ENCODE results near the gene TAS2R19. TPM values are rescaled to one million over a fixed set of nuclear protein-coding genes. Genes with fewer than 3 reads are reported as not detected.
"Not testable (repeated sequence)": the region's sequence is repeated elsewhere in the genome, so short reads cannot be mapped to it uniquely, and the experiment has no call there.

The TAS2R19 gene
- total and polyA plus RNA-seq, 4 donors = 0.72 to 9.1 (median 5.9) TPM; not detected in 1

GRCh38 chr12:11049806-11050531 lies 27.5 kb upstream of the TAS2R19 start:
- H3K9me3 ChIP-seq (ENCODE audit: control insufficient read depth, low read length); H3K27ac ChIP-seq (ENCODE audit: low read depth in 1 of 2, low read length in 2 of 2); H3K4me3 ChIP-seq (ENCODE audit: low read length in 2 of 2); intact Hi-C loops (cut with DNase I); H3K36me3 ChIP-seq (ENCODE audit: control insufficient read depth in 1 of 2, insufficient read depth in 2 of 2, low read length in 1 of 2); DNase-seq; H3K4me1 ChIP-seq (ENCODE audit: control insufficient read depth in 1 of 2, insufficient read depth in 2 of 2, low read length in 2 of 2); ATAC-seq (ENCODE audit: low FRiP score); H3K27me3 ChIP-seq (ENCODE audit: control insufficient read depth in 1 of 2, insufficient read depth in 2 of 2, low read length in 1 of 2): not testable (repeated sequence)
- WGBS, 2 donors = 92 to 93% methylated on average over 7 of the region's 7 CpGs

GRCh38 chr12:11041366-11041765 lies 18.9 kb upstream of the TAS2R19 start:
- H3K27me3 ChIP-seq (ENCODE audit: control insufficient read depth in 1 of 2, insufficient read depth in 2 of 2, low read length in 1 of 2); H3K36me3 ChIP-seq (ENCODE audit: control insufficient read depth in 1 of 2, insufficient read depth in 2 of 2, low read length in 1 of 2); ATAC-seq (ENCODE audit: low FRiP score); H3K27ac ChIP-seq (ENCODE audit: low read depth in 1 of 2, low read length in 2 of 2); H3K4me1 ChIP-seq (ENCODE audit: control insufficient read depth in 1 of 2, insufficient read depth in 2 of 2, low read length in 2 of 2); H3K9me3 ChIP-seq (ENCODE audit: control insufficient read depth, low read length); H3K4me3 ChIP-seq (ENCODE audit: low read length in 2 of 2); intact Hi-C loops (cut with DNase I); DNase-seq: not testable (repeated sequence)
- 62 to 96% methylated on average over 2 of the region's 2 CpGs for WGBS, 2 donors

- Histone ChIP-seq H3K9me3 (ENCODE audit: control insufficient read depth, low read length) (no peaks in the 10 kb centered on the region), H3K27me3 (ENCODE audit: control insufficient read depth in 1 of 2, insufficient read depth in 2 of 2, low read length in 1 of 2) (no peaks in the 10 kb centered on the region), H3K4me1 (ENCODE audit: control insufficient read depth in 1 of 2, insufficient read depth in 2 of 2, low read length in 2 of 2) (no peaks in the 10 kb centered on the region), H3K4me3 (ENCODE audit: low read length in 2 of 2) (no peak overlapping the region), H3K27ac (ENCODE audit: low read depth in 1 of 2, low read length in 2 of 2) (no peak overlapping the region), H3K36me3 (ENCODE audit: control insufficient read depth in 1 of 2, insufficient read depth in 2 of 2, low read length in 1 of 2) (no peaks in the 10 kb centered on the region)
- DNase-seq (no peak), ATAC-seq (ENCODE audit: low FRiP score) (no peak)
- intact Hi-C loops (cut with DNase I) = no loop called here
- WGBS, 2 donors = 88 to 100% methylated on average over 1 of the region's 1 CpG
Measured at GRCh38 chr12:11040162-11040561, 17.7 kb upstream of the TAS2R19 start.

- no peak for DNase-seq
- Histone ChIP-seq H3K4me1 (ENCODE audit: control insufficient read depth in 1 of 2, insufficient read depth in 2 of 2, low read length in 2 of 2) (no peaks in the 10 kb centered on the region), H3K36me3 (ENCODE audit: control insufficient read depth in 1 of 2, insufficient read depth in 2 of 2, low read length in 1 of 2) (no peaks in the 10 kb centered on the region), H3K4me3 (ENCODE audit: low read length in 2 of 2) (no peak overlapping the region), H3K27me3 (ENCODE audit: control insufficient read depth in 1 of 2, insufficient read depth in 2 of 2, low read length in 1 of 2) (no peaks in the 10 kb centered on the region), H3K27ac (ENCODE audit: low read depth in 1 of 2, low read length in 2 of 2) (no peak overlapping the region), H3K9me3 (ENCODE audit: control insufficient read depth, low read length) (no peaks in the 10 kb centered on the region)
- intact Hi-C loops (cut with DNase I) = no loop called here
- ATAC-seq (ENCODE audit: low FRiP score) = no peak
- WGBS, 2 donors = 74 to 90% methylated on average over 3 of the region's 3 CpGs
Measured at GRCh38 chr12:11039171-11039570, 16.8 kb upstream of the TAS2R19 start.

- ATAC-seq (ENCODE audit: low FRiP score); H3K27ac ChIP-seq (ENCODE audit: low read depth in 1 of 2, low read length in 2 of 2); H3K4me3 ChIP-seq (ENCODE audit: low read length in 2 of 2); H3K36me3 ChIP-seq (ENCODE audit: control insufficient read depth in 1 of 2, insufficient read depth in 2 of 2, low read length in 1 of 2); DNase-seq; H3K4me1 ChIP-seq (ENCODE audit: control insufficient read depth in 1 of 2, insufficient read depth in 2 of 2, low read length in 2 of 2); H3K27me3 ChIP-seq (ENCODE audit: control insufficient read depth in 1 of 2, insufficient read depth in 2 of 2, low read length in 1 of 2); intact Hi-C loops (cut with DNase I); H3K9me3 ChIP-seq (ENCODE audit: control insufficient read depth, low read length): not testable (repeated sequence)
- WGBS, 2 donors = no CpG with 5 or more reads among the region's 3 CpGs
Measured at GRCh38 chr12:11033959-11034358, 11.5 kb upstream of the TAS2R19 start.

- Histone ChIP-seq H3K27me3 (ENCODE audit: control insufficient read depth in 1 of 2, insufficient read depth in 2 of 2, low read length in 1 of 2) (no peaks in the 10 kb centered on the region), H3K4me1 (ENCODE audit: control insufficient read depth in 1 of 2, insufficient read depth in 2 of 2, low read length in 2 of 2) (no peaks in the 10 kb centered on the region), H3K9me3 (ENCODE audit: control insufficient read depth, low read length) (no peaks in the 10 kb centered on the region), H3K4me3 (ENCODE audit: low read length in 2 of 2) (no peak within 1 kb of the TSS), H3K27ac (ENCODE audit: low read depth in 1 of 2, low read length in 2 of 2) (no peak within 1 kb of the TSS), H3K36me3 (ENCODE audit: control insufficient read depth in 1 of 2, insufficient read depth in 2 of 2, low read length in 1 of 2) (peaks cover 0 to 4% of the 10 kb centered on the region in 2 donors)
- DNase-seq (no peak), ATAC-seq (ENCODE audit: low FRiP score) (no peak)
- WGBS, 2 donors = 97% methylated on average over 6 of the region's 6 CpGs
- intact Hi-C loops (cut with DNase I) = no loop called here
Measured at GRCh38 chr12:11031307-11031706, 8.9 kb upstream of the TAS2R19 start, which contains the start of gene TAS2R31. TAS2R31 (minus strand) TSS chr12:11031407; CDS start chr12:11031335, 72 bp downstream.

- Histone ChIP-seq H3K9me3 (ENCODE audit: control insufficient read depth, low read length) (no peaks in the 10 kb centered on the region), H3K4me3 (ENCODE audit: low read length in 2 of 2) (no peak overlapping the region), H3K27me3 (ENCODE audit: control insufficient read depth in 1 of 2, insufficient read depth in 2 of 2, low read length in 1 of 2) (no peaks in the 10 kb centered on the region), H3K4me1 (ENCODE audit: control insufficient read depth in 1 of 2, insufficient read depth in 2 of 2, low read length in 2 of 2) (peaks cover 0 to 2% of the 10 kb centered on the region in 2 donors), H3K36me3 (ENCODE audit: control insufficient read depth in 1 of 2, insufficient read depth in 2 of 2, low read length in 1 of 2) (peaks cover 0 to 2% of the 10 kb centered on the region in 2 donors), H3K27ac (ENCODE audit: low read depth in 1 of 2, low read length in 2 of 2) (no peak overlapping the region)
- DNase-seq (no peak), ATAC-seq (ENCODE audit: low FRiP score) (no peak)
- WGBS, 2 donors = 93% methylated on average over 6 of the region's 6 CpGs
- intact Hi-C loops (cut with DNase I) = no loop called here
Measured at GRCh38 chr12:11026118-11026517, 3.7 kb upstream of the TAS2R19 start.

- H3K36me3 ChIP-seq (ENCODE audit: control insufficient read depth in 1 of 2, insufficient read depth in 2 of 2, low read length in 1 of 2) = peaks cover 0 to 2% of the 10 kb centered on the region in 2 donors
- intact Hi-C loops (cut with DNase I) = no loop called here
- H3K9me3 ChIP-seq (ENCODE audit: control insufficient read depth, low read length) = no peaks in the 10 kb centered on the region
- H3K4me3 ChIP-seq (ENCODE audit: low read length in 2 of 2) = no peak overlapping the region
- H3K27ac ChIP-seq (ENCODE audit: low read depth in 1 of 2, low read length in 2 of 2) = no peak overlapping the region
- DNase-seq = no peak
- no peak for ATAC-seq (ENCODE audit: low FRiP score)
- 86 to 92% methylated on average over 2 of the region's 2 CpGs for WGBS, 2 donors
- H3K27me3 ChIP-seq (ENCODE audit: control insufficient read depth in 1 of 2, insufficient read depth in 2 of 2, low read length in 1 of 2) = no peaks in the 10 kb centered on the region
- H3K4me1 ChIP-seq (ENCODE audit: control insufficient read depth in 1 of 2, insufficient read depth in 2 of 2, low read length in 2 of 2) = peaks cover 0 to 2% of the 10 kb centered on the region in 2 donors
Measured at GRCh38 chr12:11023387-11023786, 967 bp upstream of the TAS2R19 start.

GRCh38 chr12:11016937-11017336 lies 5.5 kb downstream of the TAS2R19 start:
- 95 to 98% methylated on average over 1 of the region's 1 CpG for WGBS, 2 donors
- Histone ChIP-seq H3K36me3 (ENCODE audit: control insufficient read depth in 1 of 2, insufficient read depth in 2 of 2, low read length in 1 of 2) (no peaks in the 10 kb centered on the region), H3K27ac (ENCODE audit: low read depth in 1 of 2, low read length in 2 of 2) (no peak overlapping the region), H3K9me3 (ENCODE audit: control insufficient read depth, low read length) (no peaks in the 10 kb centered on the region), H3K4me1 (ENCODE audit: control insufficient read depth in 1 of 2, insufficient read depth in 2 of 2, low read length in 2 of 2) (no peaks in the 10 kb centered on the region), H3K4me3 (ENCODE audit: low read length in 2 of 2) (no peak overlapping the region), H3K27me3 (ENCODE audit: control insufficient read depth in 1 of 2, insufficient read depth in 2 of 2, low read length in 1 of 2) (no peaks in the 10 kb centered on the region)
- intact Hi-C loops (cut with DNase I) = loop anchor here in 1 of 2 donors (5.0 kb wide), 1 partner anchor 55 kb away; no protein-coding TSS in a partner anchor
- ATAC-seq (ENCODE audit: low FRiP score) (no peak), DNase-seq (no peak)
